ENCODE results near the gene DNM3. TPM values are rescaled to one million over a fixed set of nuclear protein-coding genes. Genes with fewer than 3 reads are reported as not detected.

DNM3 gene
- total RNA-seq, 2 experiments from 2014 or later: 1.6 to 1.8 TPM

GRCh38 chr1:172335377-172335776, 494.1 kb downstream of the DNM3 start:
- CTCF ChIA-PET: no interaction called here

GRCh38 chr1:172338295-172338735, 497.0 kb downstream of the DNM3 start:
- H3K9me3 ChIP-seq (ENCODE audit: control insufficient read depth in 1 of 2, insufficient read depth in 1 of 2, low read length in 2 of 2): no peaks in the 10 kb centered on the region
- H3K9me3 Mint-ChIP-seq: no peaks in the 10 kb centered on the region
- H3K36me3 Mint-ChIP-seq (ENCODE audit: low read depth): no peaks in the 10 kb centered on the region
- no peak overlapping the region for H3K4me3 Mint-ChIP-seq
- ATAC-seq (ENCODE audit: poor library complexity) (no peak), DNase-seq (no peak)
- no peak overlapping the region for H3K27ac Mint-ChIP-seq
- intact Hi-C loops (cut with DNase I, micrococcal nuclease): no loop called here
- no peaks in the 10 kb centered on the region for H3K36me3 ChIP-seq (ENCODE audit: insufficient read depth, low read length)
- no peak overlapping the region for H3K4me3 ChIP-seq (ENCODE audit: low read length)
- peaks cover 3% of the 10 kb centered on the region for H3K4me1 ChIP-seq (ENCODE audit: insufficient read depth, low read length)
- ChIA-PET CTCF (no interaction called here), POLR2A (no interaction called here)
- H3K27me3 ChIP-seq (ENCODE audit: control insufficient read depth in 1 of 2, insufficient read depth in 2 of 2, low read length in 2 of 2): no peaks in the 10 kb centered on the region
- H3K27ac ChIP-seq (ENCODE audit: low read depth in 1 of 2, low read length in 2 of 2): no peak overlapping the region
- no peaks in the 10 kb centered on the region for H3K27me3 Mint-ChIP-seq
- H3K4me1 Mint-ChIP-seq (ENCODE audit: low read depth): peaks cover 20% of the 10 kb centered on the region
- TF ChIP-seq CTCF (IDR thresholded peaks at IDR 0.05): no peak

More at GRCh38 chr1:172335377-172335776, 494.1 kb downstream of the DNM3 start:
- TF ChIP-seq CTCF (IDR thresholded peaks at IDR 0.05): no peak
- Histone ChIP-seq H3K27me3 (ENCODE audit: control insufficient read depth in 1 of 2, insufficient read depth in 2 of 2, low read length in 2 of 2) (no peaks in the 10 kb centered on the region), H3K4me3 (ENCODE audit: low read length) (no peak overlapping the region), H3K9me3 (ENCODE audit: control insufficient read depth in 1 of 2, insufficient read depth in 1 of 2, low read length in 2 of 2) (no peaks in the 10 kb centered on the region), H3K27ac (ENCODE audit: low read depth in 1 of 2, low read length in 2 of 2) (no peak overlapping the region), H3K4me1 (ENCODE audit: insufficient read depth, low read length) (peaks cover 3% of the 10 kb centered on the region), H3K36me3 (ENCODE audit: insufficient read depth, low read length) (no peaks in the 10 kb centered on the region)
- peaks cover 11% of the 10 kb centered on the region for H3K4me1 Mint-ChIP-seq (ENCODE audit: low read depth)
- no peaks in the 10 kb centered on the region for H3K9me3 Mint-ChIP-seq
- H3K27ac Mint-ChIP-seq: no peak overlapping the region
- no peaks in the 10 kb centered on the region for H3K36me3 Mint-ChIP-seq (ENCODE audit: low read depth)
- no peak overlapping the region for H3K4me3 Mint-ChIP-seq
- ATAC-seq (ENCODE audit: poor library complexity) (no peak), DNase-seq (no peak)
- intact Hi-C loops (cut with DNase I, micrococcal nuclease): no loop called here
- H3K27me3 Mint-ChIP-seq: no peaks in the 10 kb centered on the region
- POLR2A ChIA-PET: no interaction called here

GRCh38 chr1:172339842-172340241, 498.5 kb downstream of the DNM3 start:
- ChIA-PET CTCF (interaction anchor here (0.6 kb wide), 1 partner anchor 129 kb away, joined by 3 read pairs; no protein-coding TSS in a partner anchor), POLR2A (interaction anchor here (1.8 kb wide), 1 partner anchor 12 kb away, joined by 3 read pairs; no protein-coding TSS in a partner anchor)
- no peaks in the 10 kb centered on the region for H3K9me3 ChIP-seq (ENCODE audit: control insufficient read depth in 1 of 2, insufficient read depth in 1 of 2, low read length in 2 of 2)
- no peaks in the 10 kb centered on the region for H3K27me3 ChIP-seq (ENCODE audit: control insufficient read depth in 1 of 2, insufficient read depth in 2 of 2, low read length in 2 of 2)
- no peak for DNase-seq
- Mint-ChIP-seq H3K27ac (no peak overlapping the region), H3K36me3 (ENCODE audit: low read depth) (no peaks in the 10 kb centered on the region), H3K4me1 (ENCODE audit: low read depth) (peaks cover 24% of the 10 kb centered on the region), H3K9me3 (no peaks in the 10 kb centered on the region), H3K27me3 (no peaks in the 10 kb centered on the region), H3K4me3 (no peak overlapping the region)
- H3K4me3 ChIP-seq (ENCODE audit: low read length): no peak overlapping the region
- H3K27ac ChIP-seq (ENCODE audit: low read depth in 1 of 2, low read length in 2 of 2): no peak overlapping the region
- intact Hi-C loops (cut with DNase I, micrococcal nuclease): no loop called here
- no peak for TF ChIP-seq CTCF (IDR thresholded peaks at IDR 0.05)
- peaks cover 3% of the 10 kb centered on the region for H3K4me1 ChIP-seq (ENCODE audit: insufficient read depth, low read length)
- no peak for ATAC-seq (ENCODE audit: poor library complexity)
- no peaks in the 10 kb centered on the region for H3K36me3 ChIP-seq (ENCODE audit: insufficient read depth, low read length)

All from CD4-positive, alpha-beta T cell (primary cell).